ENCODE measurements around the gene FIGNL2.
A peak's percentile ranks its signal among the peaks of the same experiment; 100 is the strongest.
"Not testable (repeated sequence)": the region's sequence is repeated elsewhere in the genome, so short reads cannot be mapped to it uniquely, and the experiment has no call there.

FIGNL2 gene

GRCh38 chr12:51833448-51834227 is 14.9 kb downstream of the FIGNL2 start:
- DNase-seq: no peak

- no peak for DNase-seq
Measured at GRCh38 chr12:51832354-51833107, 16.0 kb downstream of the FIGNL2 start.

GRCh38 chr12:51831817-51832216 is 16.7 kb downstream of the FIGNL2 start:
- not testable (repeated sequence) for DNase-seq

- DNase-seq: no peak
Measured at GRCh38 chr12:51829641-51830040, 18.9 kb downstream of the FIGNL2 start.

- no peak for DNase-seq
Measured at GRCh38 chr12:51829011-51829481, 19.5 kb downstream of the FIGNL2 start.

GRCh38 chr12:51827925-51828818 is 20.3 kb downstream of the FIGNL2 start:
- DNase-seq: peak; percentile 30 to 48

GRCh38 chr12:51826881-51827280 is 21.6 kb downstream of the FIGNL2 start:
- DNase-seq: no peak

GRCh38 chr12:51825216-51825615 is 23.3 kb downstream of the FIGNL2 start:
- no peak for DNase-seq

GRCh38 chr12:51823875-51824565 is 24.5 kb downstream of the FIGNL2 start:
- peak; percentile 59 to 64 for DNase-seq

- no peak for DNase-seq
Measured at GRCh38 chr12:51822956-51823355, 25.6 kb downstream of the FIGNL2 start.

GRCh38 chr12:51822261-51822616 is 26.3 kb downstream of the FIGNL2 start:
- DNase-seq: no peak

GRCh38 chr12:51821440-51822260 is 26.9 kb downstream of the FIGNL2 start:
- DNase-seq: no peak

- DNase-seq: peak; percentile 21 to 50
Measured at GRCh38 chr12:51820526-51821439, 27.7 kb downstream of the FIGNL2 start.

GRCh38 chr12:51819736-51820525 is 28.6 kb downstream of the FIGNL2 start:
- peak in 1 of 2 donors; percentile 24 for DNase-seq

GRCh38 chr12:51818566-51819300 is 29.8 kb downstream of the FIGNL2 start:
- DNase-seq: no peak

- no peak for DNase-seq
Measured at GRCh38 chr12:51818086-51818485, 30.4 kb downstream of the FIGNL2 start.

- DNase-seq: no peak
Measured at GRCh38 chr12:51817027-51817953, 31.2 kb downstream of the FIGNL2 start.

GRCh38 chr12:51815571-51815970 is 32.9 kb downstream of the FIGNL2 start:
- no peak for DNase-seq
